Measurements from ENCODE around the gene LIN28B.

GRCh38 chr6:105028898-105029297 is 72.0 kb downstream of the LIN28B start:
- no peak for TF ChIP-seq CTCF (IDR thresholded peaks at IDR 0.05; ENCODE audit: insufficient read depth, low read length)
- TF ChIP-seq REST (IDR thresholded peaks at IDR 0.05; ENCODE audit: insufficient replicate concordance, low read depth) = no peak
- TF ChIP-seq SPI1 (IDR thresholded peaks at IDR 0.05; ENCODE audit: borderline replicate concordance, low read depth) = no peak
- no peak for TF ChIP-seq GABPA (IDR thresholded peaks at IDR 0.05; ENCODE audit: low read depth)
- no peak for TF ChIP-seq POLR2AphosphoS5 (IDR thresholded peaks at IDR 0.05; ENCODE audit: low read depth)
